ENCODE data around the gene BCAP31. TPM values are rescaled to one million over a fixed set of nuclear protein-coding genes. Genes with fewer than 3 reads are reported as not detected.

Gene BCAP31
- total RNA-seq, 1 experiment from 2014 or later, result 138 TPM

DNA sequence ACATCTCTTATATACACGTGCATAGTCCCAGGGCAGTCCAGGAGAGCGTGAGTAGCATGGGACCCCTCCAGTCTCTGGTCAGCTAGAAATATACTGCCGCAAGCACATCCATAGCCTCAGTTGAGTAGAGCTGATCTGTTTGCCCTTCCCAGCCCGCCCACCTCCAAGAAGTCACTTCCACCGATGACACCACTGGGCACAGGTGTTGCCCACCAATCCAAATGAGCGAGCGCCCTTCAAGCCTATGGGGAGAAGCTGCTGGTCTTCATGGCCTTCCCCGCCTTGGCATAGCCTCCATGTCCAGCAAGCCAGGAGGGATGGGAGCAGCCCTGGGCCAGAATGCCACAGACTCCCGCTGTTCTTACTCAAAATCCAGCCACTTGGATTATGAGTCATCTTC lies 67.0 kb downstream of the BCAP31 start:
- no peak for DNase-seq
- TF ChIP-seq, protein P1, sequence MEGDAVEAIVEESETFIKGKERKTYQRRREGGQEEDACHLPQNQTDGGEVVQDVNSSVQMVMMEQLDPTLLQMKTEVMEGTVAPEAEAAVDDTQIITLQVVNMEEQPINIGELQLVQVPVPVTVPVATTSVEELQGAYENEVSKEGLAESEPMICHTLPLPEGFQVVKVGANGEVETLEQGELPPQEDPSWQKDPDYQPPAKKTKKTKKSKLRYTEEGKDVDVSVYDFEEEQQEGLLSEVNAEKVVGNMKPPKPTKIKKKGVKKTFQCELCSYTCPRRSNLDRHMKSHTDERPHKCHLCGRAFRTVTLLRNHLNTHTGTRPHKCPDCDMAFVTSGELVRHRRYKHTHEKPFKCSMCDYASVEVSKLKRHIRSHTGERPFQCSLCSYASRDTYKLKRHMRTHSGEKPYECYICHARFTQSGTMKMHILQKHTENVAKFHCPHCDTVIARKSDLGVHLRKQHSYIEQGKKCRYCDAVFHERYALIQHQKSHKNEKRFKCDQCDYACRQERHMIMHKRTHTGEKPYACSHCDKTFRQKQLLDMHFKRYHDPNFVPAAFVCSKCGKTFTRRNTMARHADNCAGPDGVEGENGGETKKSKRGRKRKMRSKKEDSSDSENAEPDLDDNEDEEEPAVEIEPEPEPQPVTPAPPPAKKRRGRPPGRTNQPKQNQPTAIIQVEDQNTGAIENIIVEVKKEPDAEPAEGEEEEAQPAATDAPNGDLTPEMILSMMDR (conservative IDR thresholded peaks at IDR 0.05), result no peak
- no peak overlapping the region for H3K4ac ChIP-seq (ENCODE audit: low read depth, low read length)

More for the DNA sequence above, 67.0 kb downstream of the BCAP31 start:
- no CpG with 5 or more reads among the region's 9 CpGs for WGBS (ENCODE audit: extremely low coverage, insufficient read length, low lambda C conversion rate)
- Histone ChIP-seq H3K79me2 (ENCODE audit: insufficient read depth, low read length) (no peaks in the 10 kb centered on the region), H2AFZ (ENCODE audit: low read length) (no peak overlapping the region), H4K5ac (ENCODE audit: insufficient read length, low read depth, low read length) (no peak overlapping the region), H3K79me1 (ENCODE audit: insufficient read depth, low read depth, low read length, poor library complexity, severe bottlenecking) (no peaks in the 10 kb centered on the region), H2BK120ac (ENCODE audit: low read depth, low read length, poor library complexity, severe bottlenecking) (no peak overlapping the region), H4K8ac (replicated peaks; ENCODE audit: insufficient read length, low read depth, low read length) (no peak overlapping the region), H3K4me2 (ENCODE audit: insufficient read depth, insufficient read length, low read length) (no peak overlapping the region), H3K14ac (ENCODE audit: insufficient read depth, low read length) (no peak overlapping the region), H3T11ph (ENCODE audit: low read length) (no peak overlapping the region), H3K27me3 (ENCODE audit: insufficient read depth, low read length) (no peaks in the 10 kb centered on the region), H3K23me2 (ENCODE audit: insufficient read length, low read depth, low read length, poor library complexity, severe bottlenecking) (no peaks in the 10 kb centered on the region), H4K91ac (ENCODE audit: insufficient read length, low read depth, low read length) (no peak overlapping the region), H3K23ac (ENCODE audit: insufficient read length, low read depth, low read length) (no peak overlapping the region), H3K18ac (ENCODE audit: insufficient read length, low read depth, low read length) (no peak overlapping the region), H2BK12ac (ENCODE audit: insufficient read length, low read depth, low read length) (no peak overlapping the region), H3K9ac (ENCODE audit: extremely low read depth, insufficient read length, low read length) (no peak overlapping the region), H3K9me3 (ENCODE audit: control insufficient read depth, low read depth, low read length) (peaks cover 11% of the 10 kb centered on the region), H3K56ac (ENCODE audit: insufficient read length, low read depth, low read length) (no peak overlapping the region), H3K27ac (ENCODE audit: insufficient read length, low read depth, low read length) (no peak overlapping the region), H4K20me1 (ENCODE audit: control insufficient read depth, insufficient read depth, insufficient read length) (no peaks in the 10 kb centered on the region), H2BK15ac (ENCODE audit: low read depth, low read length) (no peak overlapping the region), H2BK5ac (ENCODE audit: insufficient read length, low read length) (no peak overlapping the region), H2BK20ac (ENCODE audit: low read depth, low read length, poor library complexity, severe bottlenecking) (no peak overlapping the region), H3K4me1 (ENCODE audit: insufficient read depth, low read length) (no peaks in the 10 kb centered on the region), H2AK5ac (ENCODE audit: insufficient read length, low read length) (no peak overlapping the region)
- Mint-ChIP-seq H3K9me3 (peaks cover 73 to 76% of the 10 kb centered on the region in 2 experiments), H3K36me3 (ENCODE audit: insufficient read depth in 1 of 3, low read depth in 3 of 3) (peaks cover 0 to 2% (median 0%) of the 10 kb centered on the region in 3 experiments; a peak in 3 of 7 replicates), H3K4me3 (no peak overlapping the region), H3K27me3 (ENCODE audit: low read depth) (peaks cover 30% of the 10 kb centered on the region), H3K4me1 (no peaks in the 10 kb centered on the region), H3K27ac (no peak overlapping the region)
